Measurements from ENCODE around the gene TRABD2B. TPM values are rescaled to one million over a fixed set of nuclear protein-coding genes. Genes with fewer than 3 reads are reported as not detected.

The TRABD2B gene
- total and polyA plus RNA-seq, 2 donors (not counting 3 experiments of a cell fraction or from before 2014, with no cell fraction given) = not detected

GRCh38 chr1:47979724-47980123 is 17.5 kb downstream of the TRABD2B start:
- intact Hi-C loops (cut with micrococcal nuclease) (no loop called here), dilution Hi-C loops (cut with MboI; ENCODE audit: extremely low pct_ligation_motif_present, low sequenced_read_pairs) (no loop called here)
- no peak overlapping the region for H3K4me2 ChIP-seq (ENCODE audit: insufficient read depth, low read length)
- H3K27me3 ChIP-seq (ENCODE audit: control insufficient read depth in 2 of 2, insufficient read depth in 2 of 2, low read length in 2 of 2) = no peaks in the 10 kb centered on the region
- no peaks in the 10 kb centered on the region for H3K9me3 ChIP-seq (replicated peaks; ENCODE audit: control insufficient read depth, insufficient read depth, low read length)
- H3K4me3 ChIP-seq (replicated peaks in 1 of 3; ENCODE audit: insufficient read depth in 1 of 3, low read depth in 1 of 3, low read length in 3 of 3) = no peak overlapping the region
- no peaks in the 10 kb centered on the region for H4K20me1 ChIP-seq (replicated peaks; ENCODE audit: control insufficient read depth, extremely low read depth, insufficient read depth, low read length)
- H3K4me1 ChIP-seq (ENCODE audit: control insufficient read depth, extremely low read depth, insufficient read depth, low read length) = no peaks in the 10 kb centered on the region
- H2AFZ ChIP-seq (ENCODE audit: low read depth, low read length) = no peak overlapping the region
- POLR2A ChIA-PET = no interaction called here
- DNase-seq (ENCODE audit: low read depth, low spot score) (no peak), FAIRE-seq (no peak)
- no peaks in the 10 kb centered on the region for H3K36me3 ChIP-seq (ENCODE audit: control insufficient read depth in 2 of 2, extremely low read depth in 1 of 2, insufficient read depth in 2 of 2, low read length in 2 of 2)
- TF ChIP-seq POLR2AphosphoS5 (IDR thresholded peaks at IDR 0.05; ENCODE audit: insufficient read depth, low read depth, low read length) = no peak
- TF ChIP-seq GATA2 (IDR thresholded peaks at IDR 0.05; ENCODE audit: insufficient read depth, insufficient read length, low read depth, low read length) = no peak
- no peak for TF ChIP-seq CTCF (IDR thresholded peaks at IDR 0.05; ENCODE audit: extremely low read depth in 1 of 2, insufficient read depth in 1 of 2, low read depth in 1 of 2, low read length in 2 of 2)
- TF ChIP-seq MAX (IDR thresholded peaks at IDR 0.05; ENCODE audit: insufficient read depth, insufficient read length) = no peak
- no peak for TF ChIP-seq MYC (IDR thresholded peaks at IDR 0.05; ENCODE audit: low read depth, low read length)
- no peak for TF ChIP-seq JUN (IDR thresholded peaks at IDR 0.05; ENCODE audit: borderline replicate concordance, insufficient read depth, insufficient read length, low read depth)
- no peak for TF ChIP-seq FOS (IDR thresholded peaks at IDR 0.05; ENCODE audit: borderline replicate concordance, insufficient read depth, low read length)
- TF ChIP-seq EZH2 (IDR thresholded peaks at IDR 0.05; ENCODE audit: borderline replicate concordance, low read depth, low read length, severe bottlenecking) = no peak
- no peak for TF ChIP-seq POLR2A (IDR thresholded peaks at IDR 0.05; ENCODE audit: low read depth, low read length)
- no peaks in the 10 kb centered on the region for H3K79me2 ChIP-seq (ENCODE audit: control insufficient read depth, insufficient read depth, low read length)
- no TSS peak for BruUV-seq (replicated peaks)
- no peak overlapping the region for H3K27ac ChIP-seq (ENCODE audit: insufficient read depth, low read depth, low read length)
- H3K9me1 ChIP-seq (replicated peaks; ENCODE audit: control insufficient read depth, extremely low read depth, insufficient read depth, low read length) = no peaks in the 10 kb centered on the region
- no peak overlapping the region for H3K9ac ChIP-seq (replicated peaks; ENCODE audit: extremely low read depth, insufficient read depth, low read length)
- CTCF ChIA-PET = no interaction called here
